WTC11 (cell line): ENCODE data around the gene RPS6KA6. TPM values are rescaled to one million over a fixed set of nuclear protein-coding genes. Genes with fewer than 3 reads are reported as not detected.

Experiments used
- ATAC-seq: fragments of 200-7000 bp; cut with Tn5 transposase; 2 replicates; pipeline ENCODE4 v1.10.0; 2021; ENCODE audit warnings: mild to moderate bottlenecking, moderate library complexity
- CTCF ChIA-PET: fragments of 300-600 bp; sonication (Branson Sonifier 250); formaldehyde crosslinking; loops from one replicate; lab custom pipeline; 2021; ENCODE audit warnings: antibody characterized with exemption; lab: Charles Lee
- POLR2A ChIA-PET: fragments of 350-600 bp; sonication (Branson Sonifier 250); formaldehyde crosslinking; loops from one replicate; lab custom pipeline; 2021; ENCODE audit warnings: antibody characterized with exemption; lab: Charles Lee
- DNase-seq: peaks from one replicate; pipeline ENCODE4 v3.0.0; 2021; ENCODE audit warnings: low spot score
- H3K27ac Mint-ChIP-seq: 2 replicates; pipeline ENCODE4 v1.8.0; 2021; ENCODE audit warnings: mixed read lengths
- H3K27me3 Mint-ChIP-seq: 2 replicates; pipeline ENCODE4 v1.8.0; 2021; ENCODE audit warnings: low read depth, mild to moderate bottlenecking, moderate library complexity, mixed read lengths
- H3K36me3 Mint-ChIP-seq: 2 replicates; pipeline ENCODE4 v1.8.0; 2021; ENCODE audit warnings: mixed read lengths
- H3K4me1 Mint-ChIP-seq: 2 replicates; pipeline ENCODE4 v1.8.0; 2022; ENCODE audit warnings: mixed read lengths
- H3K4me3 Mint-ChIP-seq: 2 replicates; pipeline ENCODE4 v1.8.0; 2021; ENCODE audit warnings: mild to moderate bottlenecking, moderate library complexity, mixed read lengths
- H3K9me3 Mint-ChIP-seq: 2 replicates; pipeline ENCODE4 v1.8.0; 2021; ENCODE audit warnings: mixed read lengths
- AFF4 ChIP-seq: sonication (generic); formaldehyde crosslinking; IDR thresholded peaks from 2 replicates; pipeline ENCODE4 v1.8.1; 2023; ENCODE audit warnings: mild to moderate bottlenecking, missing genetic modification reagents, borderline replicate concordance
- ARID4B ChIP-seq: sonication (generic); formaldehyde crosslinking; IDR thresholded peaks from 2 replicates; pipeline ENCODE4 v1.8.0; 2023; ENCODE audit warnings: missing genetic modification reagents, mild to moderate bottlenecking, borderline replicate concordance
- ATF2 ChIP-seq: sonication (generic); formaldehyde crosslinking; IDR thresholded peaks from 2 replicates; pipeline ENCODE4 v1.8.1; 2022; ENCODE audit warnings: low read depth, missing genetic modification reagents, borderline replicate concordance
- CREM ChIP-seq: sonication (generic); formaldehyde crosslinking; IDR thresholded peaks from 2 replicates; pipeline ENCODE4 v1.8.1; 2022; ENCODE audit warnings: mild to moderate bottlenecking, missing genetic modification reagents, moderate library complexity
- FOXP1 ChIP-seq: sonication (generic); formaldehyde crosslinking; IDR thresholded peaks from 2 replicates; pipeline ENCODE4 v1.8.0; 2022; ENCODE audit warnings: missing genetic modification reagents, mild to moderate bottlenecking, moderate library complexity, borderline replicate concordance
- FOXP4 ChIP-seq: sonication (generic); formaldehyde crosslinking; IDR thresholded peaks from 2 replicates; pipeline ENCODE4 v1.8.0; 2022; ENCODE audit warnings: mild to moderate bottlenecking, missing genetic modification reagents
- HMGA2 ChIP-seq: fragments of 250-450 bp; sonication (Bioruptor Pico); IDR thresholded peaks from 2 replicates; pipeline ENCODE4 v1.4.0; 2021; ENCODE audit warnings: mild to moderate bottlenecking, moderate library complexity
- JUN ChIP-seq: sonication (generic); formaldehyde crosslinking; IDR thresholded peaks from 2 replicates; pipeline ENCODE4 v1.8.0; 2023; ENCODE audit warnings: mild to moderate bottlenecking, missing genetic modification reagents
- KAT7 ChIP-seq: sonication (generic); formaldehyde crosslinking; IDR thresholded peaks from 2 replicates; pipeline ENCODE4 v1.8.1; 2023; ENCODE audit warnings: missing genetic modification reagents, mild to moderate bottlenecking, borderline replicate concordance
- RORB ChIP-seq: fragments of 250-450 bp; sonication (Bioruptor Pico); IDR thresholded peaks from 2 replicates; pipeline ENCODE4 v1.9.0; 2021; ENCODE audit warnings: mild to moderate bottlenecking
- STAT6 ChIP-seq: sonication (generic); formaldehyde crosslinking; conservative IDR thresholded peaks from 2 replicates; pipeline ENCODE4 v1.8.1; 2023; ENCODE audit warnings: mild to moderate bottlenecking, low read depth, missing genetic modification reagents, moderate library complexity
- TEAD1 ChIP-seq: sonication (generic); formaldehyde crosslinking; IDR thresholded peaks from 2 replicates; pipeline ENCODE4 v1.8.0; 2022; ENCODE audit warnings: mild to moderate bottlenecking, missing genetic modification reagents
- ZBTB21 ChIP-seq: sonication (generic); formaldehyde crosslinking; IDR thresholded peaks from 2 replicates; pipeline ENCODE4 v1.8.1; 2023; ENCODE audit warnings: mild to moderate bottlenecking, missing genetic modification reagents, borderline replicate concordance
- ZNF281 ChIP-seq: sonication (generic); formaldehyde crosslinking; IDR thresholded peaks from 2 replicates; pipeline ENCODE4 v1.8.0; 2023; ENCODE audit warnings: mild to moderate bottlenecking, missing genetic modification reagents
- total RNA-seq: library from RNA; stranded (reverse); gene quantifications from 3 replicates; pipeline ENCODE4 v1.2.3, GENCODE V29; 2021

RPS6KA6 gene
- total RNA-seq, 1 experiment from 2014 or later, result 13.3 TPM

- TF ChIP-seq ATF2 (CRISPR knock-in tag) (no peak), RORB (no peak)
Observed at GRCh38 chrX:84153538-84153937, 34.5 kb downstream of the RPS6KA6 start (continued).

GRCh38 chrX:84144991-84145390, 43.0 kb downstream of the RPS6KA6 start:
- Mint-ChIP-seq H3K9me3 (no peaks in the 10 kb centered on the region), H3K4me1 (no peaks in the 10 kb centered on the region)
- TF ChIP-seq KAT7 (CRISPR knock-in tag), result no peak
- no peak for TF ChIP-seq TEAD1 (CRISPR knock-in tag)
- no peak for TF ChIP-seq CREM (CRISPR knock-in tag)
- TF ChIP-seq ARID4B (CRISPR knock-in tag), result no peak
- TF ChIP-seq ZNF281, result no peak

GRCh38 chrX:84144281-84144680, 43.7 kb downstream of the RPS6KA6 start:
- H3K4me3 Mint-ChIP-seq, result no peak overlapping the region
- no peaks in the 10 kb centered on the region for H3K36me3 Mint-ChIP-seq
- H3K27ac Mint-ChIP-seq, result no peak overlapping the region
- DNase-seq (no peak), ATAC-seq (no peak)
- ChIA-PET CTCF (no interaction called here), POLR2A (no interaction called here)
- no peaks in the 10 kb centered on the region for H3K27me3 Mint-ChIP-seq
- H3K4me1 Mint-ChIP-seq, result no peaks in the 10 kb centered on the region
- H3K9me3 Mint-ChIP-seq, result no peaks in the 10 kb centered on the region
- TF ChIP-seq ZBTB21, result no peak
- TF ChIP-seq STAT6, result no peak
- TF ChIP-seq FOXP1, result no peak
- no peak for TF ChIP-seq AFF4 (CRISPR knock-in tag)
- TF ChIP-seq FOXP4 (CRISPR knock-in tag), result no peak
- TF ChIP-seq JUN (CRISPR knock-in tag), result no peak
- TF ChIP-seq HMGA2 (CRISPR knock-in tag), result no peak

More at GRCh38 chrX:84144991-84145390, 43.0 kb downstream of the RPS6KA6 start:
- no peak overlapping the region for H3K27ac Mint-ChIP-seq
- ATAC-seq, result no peak
- H3K27me3 Mint-ChIP-seq, result no peaks in the 10 kb centered on the region
- no peak overlapping the region for H3K4me3 Mint-ChIP-seq
- ChIA-PET POLR2A (no interaction called here), CTCF (no interaction called here)
- no peak for DNase-seq
- no peaks in the 10 kb centered on the region for H3K36me3 Mint-ChIP-seq
